NB4 (cell line): ENCODE results near the gene POLE3.

Experiments
- MYC ChIP-seq: IDR thresholded peaks from 2 replicates; pipeline ENCODE4 v1.6.1; 2011; ENCODE audit warnings: low read depth, low read length
- POLR2A ChIP-seq: IDR thresholded peaks from 2 replicates; pipeline ENCODE4 v1.6.1; 2011; ENCODE audit warnings: mild to moderate bottlenecking; ENCODE audit not compliant: insufficient read length; ENCODE audit errors: extremely low read depth
- TF ChIP-seq, protein P1 (sequence below): IDR thresholded peaks from one replicate; pipeline ENCODE4 v1.5.1; 2012; ENCODE audit warnings: low read depth, low read length
- TF ChIP-seq, protein P2 (sequence below): IDR thresholded peaks from 2 replicates; pipeline ENCODE4 v1.6.1; 2011; ENCODE audit warnings: low read depth, low read length

DNA sequence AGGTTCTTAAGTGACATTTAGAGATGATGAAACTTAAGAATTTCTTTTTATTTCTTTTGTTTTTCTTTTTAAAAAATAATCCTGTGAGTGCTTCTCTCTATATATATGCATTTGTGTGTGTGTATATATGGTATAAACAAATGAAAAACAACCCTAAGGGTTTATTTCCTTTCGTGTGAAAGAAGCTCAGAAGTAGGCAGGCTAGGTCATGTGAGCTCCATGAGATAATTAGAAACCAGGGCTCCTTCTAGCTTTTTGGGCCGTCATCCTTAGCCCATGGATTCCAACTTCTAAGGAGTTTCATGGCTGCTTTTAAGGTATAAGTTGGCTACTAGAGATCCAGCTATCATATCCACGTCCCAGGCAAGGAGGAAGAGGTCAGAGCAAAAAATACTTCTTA is 11.3 kb upstream of the POLE3 start:
- TF ChIP-seq, protein P1, sequence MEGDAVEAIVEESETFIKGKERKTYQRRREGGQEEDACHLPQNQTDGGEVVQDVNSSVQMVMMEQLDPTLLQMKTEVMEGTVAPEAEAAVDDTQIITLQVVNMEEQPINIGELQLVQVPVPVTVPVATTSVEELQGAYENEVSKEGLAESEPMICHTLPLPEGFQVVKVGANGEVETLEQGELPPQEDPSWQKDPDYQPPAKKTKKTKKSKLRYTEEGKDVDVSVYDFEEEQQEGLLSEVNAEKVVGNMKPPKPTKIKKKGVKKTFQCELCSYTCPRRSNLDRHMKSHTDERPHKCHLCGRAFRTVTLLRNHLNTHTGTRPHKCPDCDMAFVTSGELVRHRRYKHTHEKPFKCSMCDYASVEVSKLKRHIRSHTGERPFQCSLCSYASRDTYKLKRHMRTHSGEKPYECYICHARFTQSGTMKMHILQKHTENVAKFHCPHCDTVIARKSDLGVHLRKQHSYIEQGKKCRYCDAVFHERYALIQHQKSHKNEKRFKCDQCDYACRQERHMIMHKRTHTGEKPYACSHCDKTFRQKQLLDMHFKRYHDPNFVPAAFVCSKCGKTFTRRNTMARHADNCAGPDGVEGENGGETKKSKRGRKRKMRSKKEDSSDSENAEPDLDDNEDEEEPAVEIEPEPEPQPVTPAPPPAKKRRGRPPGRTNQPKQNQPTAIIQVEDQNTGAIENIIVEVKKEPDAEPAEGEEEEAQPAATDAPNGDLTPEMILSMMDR = no peak
- TF ChIP-seq POLR2A = no peak
- TF ChIP-seq, protein P2, sequence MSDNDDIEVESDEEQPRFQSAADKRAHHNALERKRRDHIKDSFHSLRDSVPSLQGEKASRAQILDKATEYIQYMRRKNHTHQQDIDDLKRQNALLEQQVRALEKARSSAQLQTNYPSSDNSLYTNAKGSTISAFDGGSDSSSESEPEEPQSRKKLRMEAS = no peak
- no peak for TF ChIP-seq MYC
